H7 (cell line): ENCODE results near the gene SHC2. TPM values are rescaled to one million over a fixed set of nuclear protein-coding genes. Genes with fewer than 3 reads are reported as not detected.
A peak's percentile ranks its signal among the peaks of the same experiment; 100 is the strongest.
"Not testable (repeated sequence)": the region's sequence is repeated elsewhere in the genome, so short reads cannot be mapped to it uniquely, and the experiment has no call there.

Source experiments
- DNase-seq: peaks from one replicate; pipeline ENCODE4 v3.0.0; 2012
- H3K27me3 ChIP-seq: 2 replicates; pipeline ENCODE4 v1.6.0; 2011; ENCODE audit warnings: mild to moderate bottlenecking, low read length; ENCODE audit not compliant: control insufficient read depth, insufficient read depth
- H3K36me3 ChIP-seq: replicated peaks from 2 replicates; pipeline ENCODE4 v1.5.1; 2011; ENCODE audit warnings: low read length; ENCODE audit not compliant: control insufficient read depth, insufficient read depth
- H3K4me3 ChIP-seq: 2 replicates; pipeline ENCODE4 v1.5.1; 2011; ENCODE audit warnings: low read depth, mild to moderate bottlenecking, control low read depth, low read length, moderate library complexity; ENCODE audit not compliant: insufficient read depth
- total RNA-seq: library from RNA; depleted of rRNA; stranded (reverse); fragments of >200 nt; shearing (Covaris generic); gene quantifications from 2 replicates; pipeline ENCODE4 v1.2.3, GENCODE V29; 2014

Gene SHC2
- total RNA-seq, 1 experiment from 2014 or later = 5.3 TPM

- peak; percentile 51 for DNase-seq
- no peaks in the 10 kb centered on the region for H3K36me3 ChIP-seq
- H3K27me3 ChIP-seq = peaks cover 2% of the 10 kb centered on the region; the same call in 1 of the 2 replicates
- H3K4me3 ChIP-seq = no peak overlapping the region
These were observed 22.7 kb upstream of the SHC2 start for GRCh38 chr19:483332-484072.

GRCh38 chr19:482186-483041 is 21.6 kb upstream of the SHC2 start:
- Histone ChIP-seq H3K27me3 (peaks cover 2% of the 10 kb centered on the region; the same call in 1 of the 2 replicates), H3K36me3 (no peaks in the 10 kb centered on the region), H3K4me3 (no peak overlapping the region)
- DNase-seq = peak; percentile 64

DNA sequence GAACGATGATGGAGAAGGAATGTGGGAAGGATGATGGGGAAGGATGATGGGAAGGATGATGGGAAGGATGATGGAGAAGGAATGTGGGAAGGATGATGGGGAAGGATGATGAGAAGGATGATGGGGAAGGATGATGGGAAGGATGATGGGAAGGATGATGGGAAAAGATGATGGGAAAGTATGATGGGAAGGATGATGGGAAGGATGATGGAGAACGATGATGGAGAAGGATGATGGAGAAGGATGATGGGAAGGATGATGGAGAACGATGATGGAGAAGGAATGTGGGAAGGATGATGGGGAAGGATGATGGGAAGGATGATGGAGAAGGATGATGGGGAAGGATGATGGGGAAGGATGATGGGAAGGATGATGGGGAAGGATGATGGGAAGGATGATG is 20.3 kb upstream of the SHC2 start:
- DNase-seq = not testable (repeated sequence)

GRCh38 chr19:480016-480855 is 19.4 kb upstream of the SHC2 start:
- DNase-seq = peak; percentile 93
- Histone ChIP-seq H3K27me3 (no peaks in the 10 kb centered on the region; the same call in 1 of the 2 replicates), H3K36me3 (no peaks in the 10 kb centered on the region), H3K4me3 (no peak overlapping the region)

More for the DNA sequence above, 20.3 kb upstream of the SHC2 start:
- not testable (repeated sequence) for H3K4me3 ChIP-seq, H3K27me3 ChIP-seq, H3K36me3 ChIP-seq

- no peak overlapping the region for H3K4me3 ChIP-seq
- H3K36me3 ChIP-seq = no peaks in the 10 kb centered on the region
- H3K27me3 ChIP-seq = no peaks in the 10 kb centered on the region
- DNase-seq = peak; percentile 21
These were observed 18.1 kb upstream of the SHC2 start for GRCh38 chr19:478976-479375.

- H3K4me3 ChIP-seq = no peak overlapping the region
- no peaks in the 10 kb centered on the region for H3K36me3 ChIP-seq
- peak; percentile 69 for DNase-seq
- H3K27me3 ChIP-seq = no peaks in the 10 kb centered on the region
These were observed 17.5 kb upstream of the SHC2 start for GRCh38 chr19:478236-478903.

GRCh38 chr19:475360-475759 is 14.5 kb upstream of the SHC2 start:
- Histone ChIP-seq H3K27me3 (no peaks in the 10 kb centered on the region), H3K4me3 (no peak overlapping the region), H3K36me3 (no peaks in the 10 kb centered on the region)
- peak; percentile 39 for DNase-seq

DNA sequence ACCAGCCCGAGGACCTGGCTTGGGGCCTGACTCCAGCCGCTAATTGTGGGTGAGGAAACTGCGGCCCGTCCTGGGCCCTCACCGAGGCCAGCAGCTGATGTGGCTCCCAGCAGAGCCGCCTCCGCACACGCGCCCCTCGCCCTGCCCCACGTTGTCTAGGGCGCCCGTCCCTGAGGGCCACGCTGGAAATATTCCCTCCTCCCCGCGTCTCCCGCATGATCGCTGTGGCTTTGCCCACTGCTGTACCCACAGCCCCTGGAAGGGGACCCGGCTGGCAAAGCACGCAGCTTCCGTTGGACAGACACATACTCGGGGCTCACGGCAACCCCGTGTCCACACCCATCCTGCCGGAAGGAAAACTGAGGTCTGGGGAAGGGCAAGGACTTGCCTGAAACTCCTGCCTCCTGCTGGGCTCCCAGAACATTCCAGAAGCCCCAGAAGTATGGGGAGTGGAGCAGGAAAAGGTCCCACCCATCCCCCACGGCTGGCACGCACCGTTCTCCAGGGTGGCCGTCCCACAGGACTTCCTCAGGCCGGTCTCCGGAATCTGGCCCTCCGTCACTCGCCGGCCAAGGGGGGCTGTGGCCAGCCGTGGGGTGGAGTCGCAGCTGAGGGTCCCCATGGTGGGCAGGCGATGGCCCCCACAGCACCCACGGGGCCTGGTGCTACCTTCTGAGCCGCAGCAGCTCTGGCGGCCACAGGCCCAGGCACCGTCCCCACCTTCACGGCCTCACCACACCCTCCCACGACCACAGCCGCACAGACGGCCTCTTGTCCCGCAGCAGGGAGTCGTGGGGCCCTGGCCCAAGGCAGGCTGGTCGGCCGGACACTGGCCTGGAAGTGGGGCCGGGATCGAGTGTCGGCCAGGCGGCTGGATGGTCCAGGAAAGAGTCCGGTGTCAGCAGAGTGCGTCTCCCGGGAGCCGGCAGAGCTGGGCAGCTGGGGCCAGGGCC is 13.6 kb upstream of the SHC2 start:
- no peaks in the 10 kb centered on the region for H3K27me3 ChIP-seq
- H3K4me3 ChIP-seq = no peak overlapping the region
- peak; percentile 70 for DNase-seq
- no peaks in the 10 kb centered on the region for H3K36me3 ChIP-seq

- peak; percentile 70 for DNase-seq
- no peak overlapping the region for H3K4me3 ChIP-seq
- no peaks in the 10 kb centered on the region for H3K36me3 ChIP-seq
- H3K27me3 ChIP-seq = no peaks in the 10 kb centered on the region
These were observed 11.4 kb upstream of the SHC2 start for GRCh38 chr19:472005-472858.

DNA sequence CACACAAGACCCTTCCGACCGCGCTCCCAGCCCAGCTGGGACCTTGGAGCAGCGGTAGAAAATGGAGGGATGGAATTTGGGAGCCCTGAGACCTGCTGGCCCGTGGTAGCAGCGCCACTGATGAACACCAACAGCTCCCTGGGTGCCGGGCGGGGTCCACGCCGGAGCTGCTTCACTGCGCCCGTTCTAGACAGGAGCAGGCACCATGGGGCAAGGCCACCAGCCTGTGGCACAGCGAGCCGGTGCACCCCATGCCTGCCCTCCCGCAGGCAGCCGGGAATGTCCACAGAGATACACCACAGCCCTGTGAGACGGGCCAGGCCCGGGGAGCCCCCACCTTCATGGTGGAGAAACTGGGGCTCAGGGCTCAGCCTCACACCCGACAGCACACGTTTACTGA is 9.9 kb upstream of the SHC2 start:
- peak; percentile 56 for DNase-seq
- no peaks in the 10 kb centered on the region for H3K36me3 ChIP-seq
- no peak overlapping the region for H3K4me3 ChIP-seq
- no peaks in the 10 kb centered on the region for H3K27me3 ChIP-seq

DNA sequence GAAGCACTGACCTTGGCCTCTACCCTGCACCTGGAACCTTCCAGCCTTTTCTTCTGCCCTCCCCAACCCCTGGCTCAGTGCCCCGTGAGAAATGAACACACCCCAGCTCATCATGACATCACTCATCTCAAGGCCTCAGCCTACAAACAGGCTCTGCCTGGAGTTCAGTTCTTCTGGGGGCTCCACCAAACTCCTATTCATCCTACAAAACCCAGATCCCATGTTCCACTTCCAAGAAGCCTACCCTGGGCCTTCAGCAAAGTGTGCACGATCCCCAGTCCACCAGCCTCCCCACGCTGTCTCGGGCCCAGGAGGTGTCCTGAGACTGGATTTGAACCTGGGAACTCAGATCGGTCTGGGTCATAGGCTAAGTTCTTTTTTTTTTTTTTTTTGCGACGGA is 9.0 kb upstream of the SHC2 start:
- Histone ChIP-seq H3K36me3 (no peaks in the 10 kb centered on the region), H3K27me3 (no peaks in the 10 kb centered on the region), H3K4me3 (no peak overlapping the region)
- no peak for DNase-seq

GRCh38 chr19:468587-469256 is 7.9 kb upstream of the SHC2 start:
- DNase-seq = peak; percentile 33
- Histone ChIP-seq H3K27me3 (no peaks in the 10 kb centered on the region), H3K36me3 (no peaks in the 10 kb centered on the region), H3K4me3 (no peak overlapping the region)
